ENCODE results near the gene NUTF2. TPM values are rescaled to one million over a fixed set of nuclear protein-coding genes. Genes with fewer than 3 reads are reported as not detected.

Gene NUTF2
- total RNA-seq, 1 experiment from 2014 or later: 200 TPM

- peak overlapping the region; percentile 92 for H3K4me3 Mint-ChIP-seq
- ChIA-PET POLR2A (no interaction called here), CTCF (interaction anchor here (1.0 to 2.1 kb wide), 4 partner anchors 17 to 180 kb away, joined by 3 to 14 read pairs (median 4); no protein-coding TSS in a partner anchor)
- H3K4me1 Mint-ChIP-seq: peaks cover 41% of the 10 kb centered on the region
- H3K27ac Mint-ChIP-seq: peak overlapping the region; percentile 93; the same call in 1 of the 2 replicates
- no peaks in the 10 kb centered on the region for H3K27me3 Mint-ChIP-seq (ENCODE audit: low read depth)
- no peak for TF ChIP-seq MYBL2 (CRISPR knock-in tag; IDR thresholded peaks at IDR 0.05)
- TF ChIP-seq ARID4B (CRISPR knock-in tag; IDR thresholded peaks at IDR 0.05; ENCODE audit: borderline replicate concordance): no peak
- no peak for TF ChIP-seq SMAD4 (CRISPR knock-in tag; IDR thresholded peaks at IDR 0.05)
- TF ChIP-seq MXD4 (CRISPR knock-in tag; IDR thresholded peaks at IDR 0.05; ENCODE audit: borderline replicate concordance): no peak
- peaks cover 11% of the 10 kb centered on the region for H3K36me3 Mint-ChIP-seq
- H3K9me3 Mint-ChIP-seq: no peaks in the 10 kb centered on the region
- no peak for ATAC-seq
- no peak for DNase-seq (ENCODE audit: low spot score)
These were observed 1.4 kb downstream of the NUTF2 start for GRCh38 chr16:67848118-67848517.

- Mint-ChIP-seq H3K4me1 (peaks cover 40% of the 10 kb centered on the region), H3K27ac (no peak overlapping the region), H3K9me3 (no peaks in the 10 kb centered on the region), H3K36me3 (peaks cover 14% of the 10 kb centered on the region), H3K4me3 (no peak overlapping the region), H3K27me3 (ENCODE audit: low read depth) (no peaks in the 10 kb centered on the region)
- DNase-seq (ENCODE audit: low spot score) (no peak), ATAC-seq (no peak)
- POLR2A ChIA-PET: no interaction called here
- CTCF ChIA-PET: interaction anchor here (0.9 kb wide), 1 partner anchor 13 kb away, joined by 3 read pairs; no protein-coding TSS in a partner anchor
- TF ChIP-seq, protein P1, sequence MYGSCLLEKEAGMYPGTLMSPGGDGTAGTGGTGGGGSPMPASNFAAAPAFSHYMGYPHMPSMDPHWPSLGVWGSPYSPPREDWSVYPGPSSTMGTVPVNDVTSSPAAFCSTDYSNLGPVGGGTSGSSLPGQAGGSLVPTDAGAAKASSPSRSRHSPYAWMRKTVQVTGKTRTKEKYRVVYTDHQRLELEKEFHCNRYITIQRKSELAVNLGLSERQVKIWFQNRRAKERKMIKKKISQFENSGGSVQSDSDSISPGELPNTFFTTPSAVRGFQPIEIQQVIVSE (CRISPR knock-in tag; IDR thresholded peaks at IDR 0.05; ENCODE audit: borderline replicate concordance): no peak
- peak; percentile 83 for TF ChIP-seq ZNF121 (CRISPR knock-in tag; IDR thresholded peaks at IDR 0.05)
These were observed 6.9 kb downstream of the NUTF2 start for GRCh38 chr16:67853670-67854069.

- no peaks in the 10 kb centered on the region for H3K9me3 Mint-ChIP-seq
- H3K27me3 Mint-ChIP-seq (ENCODE audit: low read depth): no peaks in the 10 kb centered on the region
- H3K27ac Mint-ChIP-seq: peak overlapping the region; percentile 89
- ATAC-seq (no peak), DNase-seq (ENCODE audit: low spot score) (no peak)
- TF ChIP-seq SOX15 (CRISPR knock-in tag; IDR thresholded peaks at IDR 0.05) (no peak), FOXP1 (CRISPR knock-in tag; IDR thresholded peaks at IDR 0.05; ENCODE audit: borderline replicate concordance) (no peak), MLX (CRISPR knock-in tag; IDR thresholded peaks at IDR 0.05) (no peak), ZNF232 (CRISPR knock-in tag; IDR thresholded peaks at IDR 0.05) (no peak)
- peaks cover 11% of the 10 kb centered on the region for H3K36me3 Mint-ChIP-seq
- H3K4me3 Mint-ChIP-seq: no peak overlapping the region
- CTCF ChIA-PET: interaction anchor here (1.1 to 3.6 kb wide), 4 partner anchors 10 to 335 kb away, joined by 3 to 18 read pairs (median 5); partner anchors contain the start of gene NRN1L
- peaks cover 34% of the 10 kb centered on the region for H3K4me1 Mint-ChIP-seq
- POLR2A ChIA-PET: interaction anchor here (0.6 kb wide), 1 partner anchor 1721 kb away, joined by 4 read pairs; no protein-coding TSS in a partner anchor
These were observed 9.1 kb downstream of the NUTF2 start for GRCh38 chr16:67855789-67856188.

DNA sequence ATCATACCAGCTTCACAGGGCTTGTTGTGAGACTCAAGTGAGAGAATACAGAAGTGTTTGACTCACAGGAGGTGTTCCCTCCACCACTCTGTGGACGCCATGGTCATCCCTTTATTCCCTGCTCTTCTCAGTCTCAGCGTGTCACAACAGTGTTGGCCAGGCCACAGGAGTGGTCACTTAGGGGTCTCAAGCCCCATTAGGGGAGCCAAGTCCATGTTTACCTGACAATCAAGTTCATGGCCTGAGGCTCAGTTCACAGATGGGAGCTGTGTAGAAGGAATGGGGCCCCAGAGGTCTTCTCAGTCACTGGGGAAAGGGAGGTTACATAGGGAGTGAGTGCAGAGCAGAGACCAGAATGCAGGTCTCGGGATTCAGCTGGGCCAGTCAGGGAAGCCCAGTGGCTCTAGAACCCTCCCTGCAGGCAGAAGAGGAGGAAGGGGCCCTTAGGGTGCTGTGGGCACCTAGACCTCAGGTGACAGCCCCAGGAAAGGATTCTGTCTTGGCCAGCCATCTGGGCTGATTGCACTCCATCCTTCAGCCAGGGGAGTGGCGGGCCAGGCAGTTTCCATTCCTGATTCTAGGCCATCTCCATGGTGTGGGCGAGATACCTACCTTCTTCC, 10.3 kb downstream of the NUTF2 start:
- H3K27me3 Mint-ChIP-seq (ENCODE audit: low read depth): no peaks in the 10 kb centered on the region
- H3K4me3 Mint-ChIP-seq: no peak overlapping the region
- CTCF ChIA-PET: interaction anchor here (2.3 to 3.6 kb wide), 2 partner anchors 27 to 41 kb away, joined by 13 to 18 read pairs; partner anchors contain the start of gene NRN1L
- DNase-seq (ENCODE audit: low spot score) (no peak), ATAC-seq (no peak)
- H3K27ac Mint-ChIP-seq: peak overlapping the region; percentile 88
- peaks cover 34% of the 10 kb centered on the region for H3K4me1 Mint-ChIP-seq
- peaks cover 17% of the 10 kb centered on the region for H3K36me3 Mint-ChIP-seq
- POLR2A ChIA-PET: no interaction called here
- no peaks in the 10 kb centered on the region for H3K9me3 Mint-ChIP-seq
- TF ChIP-seq ZBTB21 (CRISPR knock-in tag; IDR thresholded peaks at IDR 0.05; ENCODE audit: borderline replicate concordance): no peak
- TF ChIP-seq ERG (CRISPR knock-in tag; IDR thresholded peaks at IDR 0.05): no peak
- no peak for TF ChIP-seq NR2C2 (CRISPR knock-in tag; IDR thresholded peaks at IDR 0.05)
- no peak for TF ChIP-seq ZNF121 (CRISPR knock-in tag; IDR thresholded peaks at IDR 0.05)
- no peak for TF ChIP-seq ATF6 (CRISPR knock-in tag; IDR thresholded peaks at IDR 0.05)
- TF ChIP-seq MAX (CRISPR knock-in tag; IDR thresholded peaks at IDR 0.05): no peak

Measured in WTC11 (cell line).